A172 (cell line): ENCODE results near the gene PRSS50. TPM values are rescaled to one million over a fixed set of nuclear protein-coding genes. Genes with fewer than 3 reads are reported as not detected.
A peak's percentile ranks its signal among the peaks of the same experiment; 100 is the strongest.
"Not testable (repeated sequence)": the region's sequence is repeated elsewhere in the genome, so short reads cannot be mapped to it uniquely, and the experiment has no call there.

Experiments
- DNase-seq: peaks from one replicate; pipeline ENCODE4 v3.0.0-alpha.2; 2015; ENCODE audit warnings: low spot score
- total RNA-seq: library from RNA; depleted of rRNA; stranded (reverse); fragments of >200 nt; shearing (Covaris generic); gene quantifications from 2 replicates; pipeline ENCODE4 v1.2.3, GENCODE V29; 2014

Gene PRSS50
- total RNA-seq, 1 experiment from 2014 or later, result not detected

GRCh38 chr3:46708401-46709156 lies 9.1 kb downstream of the PRSS50 start:
- no peak for DNase-seq

GRCh38 chr3:46707601-46708011 lies 10.1 kb downstream of the PRSS50 start:
- DNase-seq, result no peak

DNA sequence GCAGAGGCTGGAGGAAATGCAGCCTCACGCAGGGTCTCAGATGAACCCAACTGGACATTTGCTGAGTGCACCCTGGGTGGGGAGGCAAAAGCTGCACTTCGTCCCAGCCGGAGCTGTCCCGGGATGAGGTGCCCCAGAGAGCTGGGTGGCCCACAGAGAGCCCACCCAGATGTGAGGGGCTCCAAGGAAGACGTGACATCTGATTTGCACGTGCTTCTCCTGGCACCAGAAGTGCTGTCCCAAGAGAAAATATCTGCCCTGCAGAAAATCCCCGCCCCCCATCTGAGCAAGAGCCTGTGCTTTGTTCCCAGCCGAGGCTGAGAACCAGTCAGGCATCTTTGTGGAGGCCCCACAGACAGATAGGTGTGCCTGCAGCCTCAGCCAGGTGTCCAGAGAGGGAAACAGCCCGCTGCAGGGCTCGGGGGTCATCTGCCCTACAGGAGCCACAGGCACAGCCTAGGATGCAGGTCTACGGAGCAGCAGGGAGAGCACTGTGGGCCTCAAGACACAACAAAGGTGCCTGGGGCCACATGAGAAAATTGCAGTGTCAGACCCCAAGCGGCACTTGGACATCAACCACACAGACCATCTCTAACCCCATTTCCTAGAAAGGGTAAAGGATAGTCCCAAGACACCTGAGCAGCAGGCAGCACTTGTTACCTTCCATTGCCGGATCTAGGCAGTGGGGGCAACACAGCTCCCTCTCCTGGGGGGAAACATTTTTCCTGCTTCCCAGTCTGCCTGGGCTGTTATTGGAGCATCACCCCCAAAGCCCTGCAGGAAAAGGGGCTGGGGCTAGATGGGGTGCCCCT lies 10.7 kb downstream of the PRSS50 start:
- DNase-seq, result no peak

DNA sequence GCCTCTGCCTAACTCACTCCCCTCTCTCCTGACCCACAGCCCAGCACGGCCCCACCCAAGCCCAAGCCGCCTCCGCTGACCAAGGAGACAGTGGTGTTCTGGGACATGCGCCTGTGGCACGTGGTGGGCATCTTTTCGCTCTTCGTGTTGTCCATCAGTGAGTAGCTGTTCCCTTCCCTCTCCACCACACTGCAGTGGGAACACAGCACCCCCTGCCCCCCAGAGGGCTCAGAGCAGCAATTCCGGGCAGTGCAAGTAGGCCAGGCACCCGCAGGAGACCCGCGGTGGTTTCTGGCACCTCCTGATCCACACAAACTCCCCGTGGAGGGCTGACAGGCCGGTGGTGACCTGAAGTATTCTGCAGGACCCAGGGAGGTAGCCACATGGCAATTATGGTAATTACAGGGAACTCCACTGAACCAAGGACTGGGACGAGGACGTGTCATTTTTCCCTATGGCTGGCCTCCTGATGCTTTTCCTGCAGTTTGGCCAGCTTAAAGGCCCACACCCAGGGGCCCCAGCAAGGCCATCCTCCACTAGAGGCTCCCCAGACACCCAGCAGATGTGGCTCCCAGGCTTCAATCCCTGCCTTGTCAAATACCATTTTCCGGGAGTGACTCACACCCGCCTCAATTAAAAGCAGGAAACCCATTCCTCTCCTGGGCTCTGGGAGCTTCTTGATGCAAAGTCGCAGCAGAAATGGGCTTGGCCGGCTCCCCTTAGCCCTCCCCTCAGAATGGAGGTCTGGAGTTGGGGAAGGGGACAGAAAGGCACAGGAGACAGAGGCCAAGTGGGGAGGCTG lies 11.7 kb downstream of the PRSS50 start:
- peak; percentile 78 for DNase-seq

- DNase-seq, result peak; percentile 67
Observed at GRCh38 chr3:46705022-46705530, 12.6 kb downstream of the PRSS50 start.

GRCh38 chr3:46704346-46704745 lies 13.3 kb downstream of the PRSS50 start:
- not testable (repeated sequence) for DNase-seq

- DNase-seq, result no peak
Observed at GRCh38 chr3:46703013-46703520, 14.6 kb downstream of the PRSS50 start.

DNA sequence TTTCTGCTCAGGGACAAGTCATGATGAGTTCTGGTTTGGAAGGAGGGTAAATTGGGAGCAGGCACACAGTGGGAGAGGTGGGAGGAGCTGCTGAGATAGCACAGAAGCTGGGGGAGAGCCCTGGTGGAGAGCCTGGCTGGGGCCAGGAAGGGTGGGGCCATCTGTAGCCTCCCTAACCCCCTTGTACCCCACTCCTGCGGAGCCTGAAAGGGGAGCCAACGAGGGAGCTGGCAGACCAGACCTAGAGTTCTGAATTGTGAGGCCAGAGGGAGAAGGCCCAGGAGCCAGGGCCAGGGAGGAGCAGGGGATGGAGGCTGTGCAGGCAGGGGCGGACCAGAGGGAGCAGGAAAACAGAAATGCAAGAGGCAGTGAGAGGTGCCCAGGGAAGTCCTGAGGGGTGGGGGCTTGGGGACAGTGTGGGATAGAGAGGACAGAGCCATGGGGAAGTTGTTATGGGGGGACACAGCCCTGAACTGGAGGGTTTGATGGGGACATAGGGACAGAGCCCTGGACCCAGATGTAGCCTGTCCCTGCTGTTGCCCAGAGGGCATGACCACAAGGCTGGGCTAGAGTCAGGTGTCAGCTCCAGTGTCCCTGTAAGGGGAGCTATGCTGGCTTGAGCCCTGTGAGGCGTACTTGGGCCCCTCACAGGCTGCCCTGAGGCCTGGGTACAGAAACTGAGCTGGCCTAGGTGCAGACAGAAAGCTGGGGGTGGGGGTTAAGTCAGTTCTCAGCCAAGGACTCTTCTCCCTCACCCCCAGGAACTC lies 15.2 kb downstream of the PRSS50 start:
- no peak for DNase-seq

GRCh38 chr3:46701181-46701939 lies 16.3 kb downstream of the PRSS50 start, which contains the start of gene TMIE:
Gene TMIE, plus strand, starts transcription at chr3:46701392. Its CDS starts 96 bp downstream, at chr3:46701488.
- DNase-seq, result no peak

GRCh38 chr3:46700772-46701171 lies 16.9 kb downstream of the PRSS50 start:
- DNase-seq, result no peak

DNA sequence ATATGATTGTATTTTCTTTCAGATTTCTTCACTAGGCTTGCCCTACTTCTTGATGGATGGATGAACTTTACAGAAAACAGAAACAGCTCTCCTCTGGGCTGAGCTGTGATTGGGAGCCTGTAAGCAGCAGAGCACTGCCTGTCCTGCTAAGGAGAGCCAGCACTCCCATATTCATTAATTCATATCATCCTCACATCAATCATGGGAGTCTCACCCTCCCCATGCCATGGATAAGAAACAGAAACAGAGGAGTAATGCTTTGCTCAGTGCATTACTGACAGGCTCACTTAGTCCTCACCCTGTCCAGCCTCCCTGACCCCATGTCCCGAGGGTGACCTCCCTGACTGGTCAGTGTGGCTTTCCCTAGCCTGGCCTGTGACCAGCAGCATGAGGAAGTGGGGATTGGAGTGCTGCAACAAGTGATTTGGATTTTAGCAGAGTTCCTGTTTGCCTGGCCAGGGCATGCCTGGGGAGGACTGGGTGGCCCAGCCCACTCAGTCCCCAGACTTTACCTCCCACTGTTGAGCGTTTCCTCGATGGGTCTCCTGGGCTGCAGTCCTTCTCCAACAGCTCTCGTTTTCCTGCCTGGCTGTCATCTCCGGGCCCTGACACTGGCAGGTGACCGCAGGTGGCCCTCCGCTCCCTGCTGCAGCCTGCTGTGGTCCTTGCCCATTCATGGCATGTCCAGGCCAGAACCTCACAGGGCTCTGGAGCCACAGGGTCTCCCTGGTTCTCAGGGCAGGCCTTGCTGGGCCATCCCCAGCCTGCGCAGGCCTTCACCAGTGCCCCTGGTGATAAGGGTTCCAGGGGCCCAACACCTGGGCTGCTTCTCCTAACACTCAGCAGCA lies 17.8 kb downstream of the PRSS50 start:
- DNase-seq, result no peak

GRCh38 chr3:46695962-46696894 lies 21.4 kb downstream of the PRSS50 start:
- no peak for DNase-seq

GRCh38 chr3:46695177-46695961 lies 22.3 kb downstream of the PRSS50 start:
- DNase-seq, result peak; percentile 15

DNA sequence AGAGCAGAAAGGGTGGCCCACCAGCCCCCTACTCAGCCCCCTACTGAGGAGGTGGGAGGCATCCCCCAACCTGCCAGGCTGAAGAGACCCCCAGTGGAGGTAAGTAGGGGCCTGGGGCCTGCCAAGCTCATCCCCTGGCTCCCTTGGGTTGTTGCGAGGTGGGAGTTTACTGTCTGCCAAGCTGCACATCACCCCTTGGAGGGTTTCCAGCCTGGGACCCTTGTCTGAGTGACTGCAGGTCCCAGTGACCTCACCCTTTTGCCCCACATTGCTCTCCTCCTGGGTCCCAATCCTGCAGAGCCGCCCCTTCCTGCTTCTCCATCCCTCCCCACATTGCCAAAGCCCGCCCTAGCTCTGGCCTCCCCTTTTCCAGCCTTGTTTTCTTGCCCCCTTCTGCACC lies 23.1 kb downstream of the PRSS50 start:
- DNase-seq, result no peak

- no peak for DNase-seq
Observed at GRCh38 chr3:46693892-46694226, 23.8 kb downstream of the PRSS50 start.

GRCh38 chr3:46693038-46693891 lies 24.4 kb downstream of the PRSS50 start, which contains the start of gene ALS2CL:
Gene ALS2CL, minus strand, starts transcription at chr3:46693679. Its CDS starts 4,239 bp downstream, at chr3:46689440.
- peak; percentile 39 for DNase-seq
